GM12874 (cell line): ENCODE measurements around the gene HS6ST3.

Source experiments
- TF ChIP-seq, protein P1 (sequence below): IDR thresholded peaks from 2 replicates; pipeline ENCODE4 v1.5.1; 2011; ENCODE audit warnings: low read depth, mild to moderate bottlenecking, control low read depth, low read length, moderate library complexity; ENCODE audit not compliant: insufficient read depth

HS6ST3 gene

GRCh38 chr13:96552559-96552958 is 462.7 kb downstream of the HS6ST3 start:
- TF ChIP-seq, protein P1, sequence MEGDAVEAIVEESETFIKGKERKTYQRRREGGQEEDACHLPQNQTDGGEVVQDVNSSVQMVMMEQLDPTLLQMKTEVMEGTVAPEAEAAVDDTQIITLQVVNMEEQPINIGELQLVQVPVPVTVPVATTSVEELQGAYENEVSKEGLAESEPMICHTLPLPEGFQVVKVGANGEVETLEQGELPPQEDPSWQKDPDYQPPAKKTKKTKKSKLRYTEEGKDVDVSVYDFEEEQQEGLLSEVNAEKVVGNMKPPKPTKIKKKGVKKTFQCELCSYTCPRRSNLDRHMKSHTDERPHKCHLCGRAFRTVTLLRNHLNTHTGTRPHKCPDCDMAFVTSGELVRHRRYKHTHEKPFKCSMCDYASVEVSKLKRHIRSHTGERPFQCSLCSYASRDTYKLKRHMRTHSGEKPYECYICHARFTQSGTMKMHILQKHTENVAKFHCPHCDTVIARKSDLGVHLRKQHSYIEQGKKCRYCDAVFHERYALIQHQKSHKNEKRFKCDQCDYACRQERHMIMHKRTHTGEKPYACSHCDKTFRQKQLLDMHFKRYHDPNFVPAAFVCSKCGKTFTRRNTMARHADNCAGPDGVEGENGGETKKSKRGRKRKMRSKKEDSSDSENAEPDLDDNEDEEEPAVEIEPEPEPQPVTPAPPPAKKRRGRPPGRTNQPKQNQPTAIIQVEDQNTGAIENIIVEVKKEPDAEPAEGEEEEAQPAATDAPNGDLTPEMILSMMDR: no peak

GRCh38 chr13:96553796-96554195 is 463.9 kb downstream of the HS6ST3 start:
- TF ChIP-seq, protein P1: no peak

GRCh38 chr13:96573563-96573962 is 483.7 kb downstream of the HS6ST3 start:
- TF ChIP-seq, protein P1: no peak

DNA sequence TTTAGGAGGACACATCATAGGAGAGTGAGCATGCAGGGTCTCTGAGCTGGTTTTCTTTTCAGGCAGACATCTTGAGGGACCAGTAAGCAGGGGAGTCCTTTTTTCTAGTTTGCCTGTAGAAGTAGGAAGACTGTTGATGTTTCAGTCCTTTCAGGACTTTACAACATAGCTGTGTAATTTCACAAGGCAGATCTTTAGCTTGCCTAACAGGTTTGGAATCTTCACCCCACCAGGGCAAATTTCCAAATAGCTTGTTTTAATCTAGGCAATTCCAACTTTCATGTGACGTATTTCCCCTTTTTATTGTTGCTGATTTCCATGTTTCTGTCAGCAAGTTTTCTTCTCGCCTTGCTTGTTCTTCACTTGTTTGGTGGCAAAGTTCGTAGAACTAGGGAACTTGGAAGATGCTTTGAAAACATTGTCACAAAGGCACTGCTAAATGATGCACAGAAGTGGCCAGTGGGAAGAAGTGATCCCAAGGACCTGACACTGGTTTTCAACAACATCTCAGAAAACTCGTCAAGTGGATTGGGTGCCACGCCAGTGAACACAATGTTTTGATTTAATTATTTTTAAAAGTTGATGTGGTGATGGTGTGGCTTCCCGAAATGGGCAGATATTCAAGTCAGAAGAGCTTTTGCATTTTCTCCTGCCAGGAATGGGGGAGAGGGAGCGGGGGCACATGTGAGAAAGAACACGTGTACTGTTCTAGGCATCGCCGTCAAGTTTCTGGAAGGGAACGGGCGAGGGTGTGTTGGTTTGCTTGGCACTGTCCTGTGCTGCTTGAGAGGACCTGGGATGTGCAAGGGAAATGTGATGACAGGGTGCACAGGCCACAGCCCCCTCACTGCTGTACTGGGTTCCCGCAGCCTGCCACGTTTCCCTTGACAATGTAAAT is 485.8 kb downstream of the HS6ST3 start:
- TF ChIP-seq, protein P1: no peak

GRCh38 chr13:96581741-96582140 is 491.8 kb downstream of the HS6ST3 start:
- TF ChIP-seq, protein P1: no peak

DNA sequence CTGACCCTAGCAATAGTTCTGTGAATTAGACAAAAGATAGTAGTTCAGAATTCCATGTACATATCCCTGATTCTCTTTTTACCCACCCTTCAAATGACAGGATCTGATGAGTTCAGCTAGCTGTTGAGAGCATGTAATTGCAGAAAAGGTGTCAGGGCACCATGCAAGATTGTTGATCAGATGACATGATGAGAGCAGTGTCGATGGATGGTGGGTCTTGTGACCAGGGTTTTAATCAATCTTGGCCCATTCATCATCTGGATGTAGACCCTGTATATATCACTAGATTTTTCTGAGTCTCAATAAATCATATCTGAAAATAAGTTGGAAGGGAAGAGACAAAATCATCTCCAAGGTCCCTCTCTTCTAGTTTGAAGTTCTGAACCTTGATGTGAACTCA is 525.3 kb downstream of the HS6ST3 start:
- TF ChIP-seq, protein P1: no peak

GRCh38 chr13:96617528-96617927 is 527.6 kb downstream of the HS6ST3 start:
- TF ChIP-seq, protein P1: no peak
